Stimulated activated CD8-positive, alpha-beta memory T cell treated with anti-CD3 and anti-CD28 coated beads, Interleukin-4, amount 100 ng/mL, for 1 hour (primary cell): ENCODE measurements around the gene SHMT1.
"Not testable (repeated sequence)": the region's sequence is repeated elsewhere in the genome, so short reads cannot be mapped to it uniquely, and the experiment has no call there.

Experiments used
- DNase-seq, 2 donors: peaks; one replicate each; pipeline ENCODE4 v3.0.0-alpha.2; 2020; ENCODE audit warnings: low read depth in 2 of 2, low spot score in 1 of 2

Gene SHMT1

GRCh38 chr17:18326572-18326971 is 36.8 kb downstream of the SHMT1 start:
- no peak for DNase-seq

- DNase-seq = no peak
These were observed 37.3 kb downstream of the SHMT1 start for GRCh38 chr17:18326039-18326438.

GRCh38 chr17:18324140-18325050 is 39.0 kb downstream of the SHMT1 start:
- no peak for DNase-seq

- DNase-seq = no peak
These were observed 39.7 kb downstream of the SHMT1 start for GRCh38 chr17:18323507-18324139.

GRCh38 chr17:18323007-18323406 is 40.3 kb downstream of the SHMT1 start:
- no peak for DNase-seq

- no peak for DNase-seq
These were observed 40.8 kb downstream of the SHMT1 start for GRCh38 chr17:18322522-18322921.

- no peak for DNase-seq
These were observed 42.0 kb downstream of the SHMT1 start for GRCh38 chr17:18321309-18321708.

- DNase-seq = no peak
These were observed 43.0 kb downstream of the SHMT1 start for GRCh38 chr17:18320301-18320700.

GRCh38 chr17:18319604-18320256 is 43.6 kb downstream of the SHMT1 start:
- no peak for DNase-seq

- DNase-seq = no peak
These were observed 44.4 kb downstream of the SHMT1 start for GRCh38 chr17:18318771-18319450.

GRCh38 chr17:18318117-18318516 is 45.2 kb downstream of the SHMT1 start:
- DNase-seq = no peak

GRCh38 chr17:18315961-18316360 is 47.4 kb downstream of the SHMT1 start:
- DNase-seq = no peak

GRCh38 chr17:18315562-18315922 is 47.8 kb downstream of the SHMT1 start:
- DNase-seq = peak in 1 of 2 donors; percentile 15

GRCh38 chr17:18314731-18315561 is 48.4 kb downstream of the SHMT1 start, which contains the start of the genes SMCR8 and TOP3A:
Gene SMCR8 (plus strand): TSS chr17:18315293. CDS start chr17:18315790, 497 bp downstream.
Gene TOP3A (minus strand): TSS chr17:18314994. CDS start chr17:18314778, 216 bp downstream.
- peak; percentile 92 to 95 for DNase-seq

- DNase-seq = no peak
These were observed 49.2 kb downstream of the SHMT1 start for GRCh38 chr17:18314059-18314730.

- no peak for DNase-seq
These were observed 54.1 kb downstream of the SHMT1 start for GRCh38 chr17:18309202-18309601.

GRCh38 chr17:18303206-18303605 is 60.1 kb downstream of the SHMT1 start:
- DNase-seq = not testable (repeated sequence)

GRCh38 chr17:18300725-18301480 is 62.4 kb downstream of the SHMT1 start:
- DNase-seq = no peak

- DNase-seq = not testable (repeated sequence)
These were observed 65.3 kb downstream of the SHMT1 start for GRCh38 chr17:18298061-18298460.
